Inflammatory macrophage (primary cell): Measurements from ENCODE around the gene HTR1A.
A peak's percentile ranks its signal among the peaks of the same experiment; 100 is the strongest.

Experiments
- DNase-seq, 2 donors: peaks; one replicate each; pipeline ENCODE4 v3.0.0-alpha.2; 2020 to 2022
- total RNA-seq, 18 experiments: gene quantifications; one replicate each; lab custom pipeline; 2026; ENCODE audit warnings: mixed read lengths in 6 of 18, inconsistent platforms in 2 of 18; lab: John Stamatoyannopoulos, UW

The HTR1A gene
- total RNA-seq, result 0 to 0.07 (median 0) reads per million in 18 experiments

GRCh38 chr5:63962279-63962678 lies at the start of gene HTR1A:
Gene HTR1A, minus strand, starts transcription at chr5:63962445. Its CDS starts 726 bp downstream, at chr5:63961719.
- DNase-seq, result no peak

- no peak for DNase-seq
Observed at GRCh38 chr5:64003966-64004365, 41.7 kb upstream of the HTR1A start.

GRCh38 chr5:64000096-64000495 lies 37.9 kb upstream of the HTR1A start:
- DNase-seq, result no peak

- no peak for DNase-seq
Observed at GRCh38 chr5:63987053-63987452, 24.8 kb upstream of the HTR1A start.

GRCh38 chr5:63981864-63982263 lies 19.6 kb upstream of the HTR1A start:
- DNase-seq, result no peak

- DNase-seq, result no peak
Observed at GRCh38 chr5:63963926-63964325, 1.7 kb upstream of the HTR1A start.

GRCh38 chr5:63963080-63963735 lies 963 bp upstream of the HTR1A start:
- DNase-seq, result peak; percentile 71 to 73

- no peak for DNase-seq
Observed at GRCh38 chr5:63961598-63962161, 565 bp downstream of the HTR1A start.

- DNase-seq, result no peak
Observed at GRCh38 chr5:63961125-63961597, 1.1 kb downstream of the HTR1A start.

- DNase-seq, result no peak
Observed at GRCh38 chr5:63960646-63961045, 1.6 kb downstream of the HTR1A start.

GRCh38 chr5:63959177-63959982 lies 2.9 kb downstream of the HTR1A start:
- DNase-seq, result no peak

GRCh38 chr5:63958654-63959053 lies 3.6 kb downstream of the HTR1A start:
- no peak for DNase-seq

- no peak for DNase-seq
Observed at GRCh38 chr5:63957617-63958016, 4.6 kb downstream of the HTR1A start.

- no peak for DNase-seq
Observed at GRCh38 chr5:63953217-63953616, 9.0 kb downstream of the HTR1A start.

GRCh38 chr5:63935103-63935502 lies 27.1 kb downstream of the HTR1A start:
- no peak for DNase-seq

- no peak for DNase-seq
Observed at GRCh38 chr5:63931836-63932235, 30.4 kb downstream of the HTR1A start.

- no peak for DNase-seq
Observed at GRCh38 chr5:63928451-63928850, 33.8 kb downstream of the HTR1A start.

- no peak for DNase-seq
Observed at GRCh38 chr5:63923914-63924313, 38.3 kb downstream of the HTR1A start.

GRCh38 chr5:63919763-63920478 lies 42.3 kb downstream of the HTR1A start:
- DNase-seq, result no peak

GRCh38 chr5:63916786-63917185 lies 45.5 kb downstream of the HTR1A start:
- DNase-seq, result no peak

GRCh38 chr5:63911871-63912270 lies 50.4 kb downstream of the HTR1A start:
- no peak for DNase-seq
